CD14-positive monocyte (primary cell): Measurements from ENCODE around the gene APBA2. TPM values are rescaled to one million over a fixed set of nuclear protein-coding genes. Genes with fewer than 3 reads are reported as not detected.

ENCODE experiments used
- DNase-seq, 3 donors: peaks; one replicate each; pipeline ENCODE4 v3.0.0-alpha.2; 2011 to 2022
- H2AFZ ChIP-seq: 2 replicates; pipeline ENCODE4 v1.6.0; 2012; ENCODE audit warnings: mild to moderate bottlenecking, low read depth, low read length, inconsistent platforms; ENCODE audit not compliant: insufficient read depth, poor library complexity, severe bottlenecking
- H3K27ac ChIP-seq, 2 donors: 1 replicate in 1 of 2; 2 replicates in 1 of 2; pipeline ENCODE4 v1.5.1; 2012 to 2013; ENCODE audit warnings: low read length in 2 of 2, control low read depth in 1 of 2, inconsistent platforms in 1 of 2, low read depth in 1 of 2, mild to moderate bottlenecking in 1 of 2
- H3K27me3 ChIP-seq, 2 donors: one replicate each; pipeline versions ENCODE4 v1.6.0 to v1.6.1; 2011 to 2013; ENCODE audit warnings: low read length in 2 of 2; ENCODE audit not compliant: control insufficient read depth in 2 of 2, insufficient read depth in 2 of 2
- H3K36me3 ChIP-seq, 2 donors: replicated peaks in 1 of 2; 1 replicate in 1 of 2; 2 replicates in 1 of 2; pipeline versions ENCODE4 v1.5.1 to v1.6.1; 2012 to 2013; ENCODE audit warnings: low read length in 2 of 2, control low read depth in 1 of 2, inconsistent platforms in 1 of 2, mild to moderate bottlenecking in 1 of 2; ENCODE audit not compliant: insufficient read depth in 2 of 2, control insufficient read depth in 1 of 2
- H3K4me1 ChIP-seq, 2 donors: 1 replicate in 1 of 2; 2 replicates in 1 of 2; pipeline versions ENCODE4 v1.5.1 to v1.6.1; 2012 to 2013; ENCODE audit warnings: low read length in 2 of 2, control low read depth in 1 of 2, inconsistent platforms in 1 of 2, mild to moderate bottlenecking in 1 of 2, moderate library complexity in 1 of 2; ENCODE audit not compliant: insufficient read depth in 2 of 2, control insufficient read depth in 1 of 2
- H3K4me2 ChIP-seq: replicated peaks from 2 replicates; pipeline ENCODE3; 2012; ENCODE audit warnings: low read length, moderate library complexity, mild to moderate bottlenecking; ENCODE audit not compliant: poor library complexity, severe bottlenecking; ENCODE audit errors: extremely low read depth
- H3K4me3 ChIP-seq, 3 experiments: fragments of 200-600 bp in 1 of 3; sonication (generic) in 1 of 3; replicated peaks in 1 of 3; 1 replicate in 2 of 3; 2 replicates in 1 of 3; pipeline ENCODE4 v1.5.1; 2011 to 2013; ENCODE audit warnings: low read length in 3 of 3, mild to moderate bottlenecking in 3 of 3, control low read depth in 2 of 3, low read depth in 2 of 3, inconsistent platforms in 1 of 3, moderate library complexity in 1 of 3
- H3K79me2 ChIP-seq: 2 replicates; pipeline ENCODE4 v1.6.0; 2012; ENCODE audit warnings: mild to moderate bottlenecking, control low read depth, inconsistent platforms, low read length, moderate library complexity; ENCODE audit not compliant: insufficient read depth
- H3K9ac ChIP-seq: 2 replicates; pipeline ENCODE4 v1.6.0; 2017; ENCODE audit warnings: low read length, mild to moderate bottlenecking; ENCODE audit not compliant: insufficient read depth, poor library complexity, severe bottlenecking
- H3K9me3 ChIP-seq, 2 donors: replicated peaks in 1 of 2; 1 replicate in 1 of 2; 2 replicates in 1 of 2; pipeline versions ENCODE4 v1.5.1 to v1.6.1; 2012 to 2013; ENCODE audit warnings: low read length in 2 of 2, control low read depth in 1 of 2; ENCODE audit not compliant: control insufficient read depth in 1 of 2, insufficient read depth in 1 of 2
- H4K20me1 ChIP-seq: 2 replicates; pipeline ENCODE4 v1.6.0; 2012; ENCODE audit warnings: mild to moderate bottlenecking, low read length, control low read depth, moderate library complexity; ENCODE audit not compliant: insufficient read depth
- H3K27ac Mint-ChIP-seq, 7 donors: one replicate each; pipeline ENCODE4 v1.8.0; 2020; ENCODE audit warnings: mild to moderate bottlenecking in 7 of 7, mixed read lengths in 7 of 7, moderate library complexity in 6 of 7, inconsistent platforms in 2 of 7
- H3K27me3 Mint-ChIP-seq, 3 donors: one replicate each; pipeline ENCODE4 v1.8.0; 2021 to 2022; ENCODE audit warnings: low read depth in 3 of 3, mild to moderate bottlenecking in 3 of 3, mixed read lengths in 3 of 3, moderate library complexity in 3 of 3, inconsistent platforms in 1 of 3
- H3K36me3 Mint-ChIP-seq, 2 donors: one replicate each; pipeline ENCODE4 v1.8.0; 2020; ENCODE audit warnings: mixed read lengths in 2 of 2, inconsistent platforms in 1 of 2, mild to moderate bottlenecking in 1 of 2
- H3K4me1 Mint-ChIP-seq: one replicate; pipeline ENCODE4 v1.8.0; 2020; ENCODE audit warnings: mild to moderate bottlenecking, mixed read lengths
- H3K4me3 Mint-ChIP-seq, 2 donors: one replicate each; pipeline ENCODE4 v1.8.0; 2020; ENCODE audit warnings: mild to moderate bottlenecking in 2 of 2, mixed read lengths in 2 of 2, moderate library complexity in 1 of 2
- H3K9me3 Mint-ChIP-seq, 7 donors: one replicate each; pipeline ENCODE4 v1.8.0; 2020 to 2022; ENCODE audit warnings: mixed read lengths in 7 of 7, mild to moderate bottlenecking in 6 of 7, moderate library complexity in 6 of 7, inconsistent platforms in 2 of 7
- WGBS: methylation state at CpG from one replicate; pipeline ENCODE4 v1.1.5; 2013; ENCODE audit warnings: missing lambda C conversion rate; ENCODE audit not compliant: insufficient coverage; 5-methylcytosine and 5-hydroxymethylcytosine counted together
- intact Hi-C, 2 donors: fragments of 100-400 bp; cut with micrococcal nuclease; formaldehyde crosslinking; loops; one replicate each; pipeline versions ENCODE4 v1.15.0 to v1.15.1; 2023
- polyA plus RNA-seq, 3 donors: library from polyadenylated mRNA; depleted of rRNA in 1 of 3; unstranded in 2 of 3; stranded (reverse) in 1 of 3; fragments of 300-500 nt in 2 of 3; fragments of >200 nt in 1 of 3; fragmentation: Illumina TruSeq in 2 of 3; gene quantifications; 1 replicate in 2 of 3; 2 replicates in 1 of 3; pipeline ENCODE4 v1.2.3, GENCODE V29; 2012 to 2021
- TF ChIP-seq, protein P1 (sequence below): fragments of 200-600 bp; IDR thresholded peaks from one replicate; pipeline ENCODE4 v1.8.0; 2022; ENCODE audit warnings: antibody characterized with exemption, mild to moderate bottlenecking

APBA2 gene
- polyA plus RNA-seq, 3 donors = 0.30 TPM; not detected in 2

DNA sequence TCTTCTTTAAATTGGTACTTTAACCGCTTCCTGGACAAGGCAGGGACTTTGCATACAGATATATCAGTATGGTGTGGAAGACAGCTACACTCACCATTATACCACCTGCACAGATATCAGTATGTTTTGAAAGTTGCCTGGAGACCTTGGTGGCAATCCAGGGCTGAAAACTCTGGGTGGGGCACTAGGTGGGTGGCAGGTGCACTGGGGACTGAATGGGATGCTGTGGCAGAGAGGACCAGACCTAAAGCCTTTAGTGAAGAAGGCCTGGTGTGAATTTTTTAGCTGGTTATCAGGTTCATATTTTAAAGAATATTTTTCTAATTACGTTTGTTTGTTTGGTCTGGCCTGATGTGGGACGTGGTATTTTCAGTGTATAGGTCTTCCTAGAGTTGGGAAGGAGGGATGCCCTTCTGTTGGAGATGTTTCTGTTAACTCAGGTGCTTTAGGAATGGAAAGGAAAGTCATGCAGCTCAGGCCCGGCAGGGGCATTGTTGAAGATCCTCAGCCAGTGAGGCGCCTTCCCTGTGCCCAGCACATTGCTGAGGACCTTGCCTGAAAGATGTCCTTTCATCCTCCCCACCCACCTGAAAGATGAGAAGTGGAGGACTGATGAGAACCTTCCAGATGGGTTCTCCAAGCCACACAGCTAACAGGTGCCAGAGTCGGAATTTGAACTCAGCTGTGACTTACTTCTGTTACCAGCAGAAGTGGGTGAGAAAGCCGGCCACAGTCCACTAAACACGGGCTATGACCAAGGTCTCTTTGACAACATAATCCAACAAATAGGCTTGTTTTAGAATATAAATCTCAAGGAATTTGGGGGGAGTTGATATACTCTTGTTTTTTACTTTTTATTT lies 77.3 kb downstream of the APBA2 start:
- Histone ChIP-seq H3K4me2 (no peak overlapping the region), H3K4me3 (no peak overlapping the region), H3K27me3 (no peaks in the 10 kb centered on the region), H3K4me1 (no peaks in the 10 kb centered on the region), H3K9ac (no peak overlapping the region), H4K20me1 (no peaks in the 10 kb centered on the region), H2AFZ (no peak overlapping the region), H3K36me3 (no peaks in the 10 kb centered on the region), H3K9me3 (no peaks in the 10 kb centered on the region), H3K79me2 (no peaks in the 10 kb centered on the region), H3K27ac (no peak overlapping the region)
- DNase-seq = no peak
- H3K27me3 Mint-ChIP-seq = peaks cover 5 to 18% (median 8%) of the 10 kb centered on the region in 3 donors
- TF ChIP-seq, protein P1, sequence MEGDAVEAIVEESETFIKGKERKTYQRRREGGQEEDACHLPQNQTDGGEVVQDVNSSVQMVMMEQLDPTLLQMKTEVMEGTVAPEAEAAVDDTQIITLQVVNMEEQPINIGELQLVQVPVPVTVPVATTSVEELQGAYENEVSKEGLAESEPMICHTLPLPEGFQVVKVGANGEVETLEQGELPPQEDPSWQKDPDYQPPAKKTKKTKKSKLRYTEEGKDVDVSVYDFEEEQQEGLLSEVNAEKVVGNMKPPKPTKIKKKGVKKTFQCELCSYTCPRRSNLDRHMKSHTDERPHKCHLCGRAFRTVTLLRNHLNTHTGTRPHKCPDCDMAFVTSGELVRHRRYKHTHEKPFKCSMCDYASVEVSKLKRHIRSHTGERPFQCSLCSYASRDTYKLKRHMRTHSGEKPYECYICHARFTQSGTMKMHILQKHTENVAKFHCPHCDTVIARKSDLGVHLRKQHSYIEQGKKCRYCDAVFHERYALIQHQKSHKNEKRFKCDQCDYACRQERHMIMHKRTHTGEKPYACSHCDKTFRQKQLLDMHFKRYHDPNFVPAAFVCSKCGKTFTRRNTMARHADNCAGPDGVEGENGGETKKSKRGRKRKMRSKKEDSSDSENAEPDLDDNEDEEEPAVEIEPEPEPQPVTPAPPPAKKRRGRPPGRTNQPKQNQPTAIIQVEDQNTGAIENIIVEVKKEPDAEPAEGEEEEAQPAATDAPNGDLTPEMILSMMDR = no peak
- 100% methylated on average over 1 of the region's 8 CpGs for WGBS
- no peaks in the 10 kb centered on the region for H3K36me3 Mint-ChIP-seq
- intact Hi-C loops = no loop called here
- no peaks in the 10 kb centered on the region for H3K4me1 Mint-ChIP-seq
- H3K27ac Mint-ChIP-seq = no peak overlapping the region
- H3K9me3 Mint-ChIP-seq = no peaks in the 10 kb centered on the region
- no peak overlapping the region for H3K4me3 Mint-ChIP-seq

DNA sequence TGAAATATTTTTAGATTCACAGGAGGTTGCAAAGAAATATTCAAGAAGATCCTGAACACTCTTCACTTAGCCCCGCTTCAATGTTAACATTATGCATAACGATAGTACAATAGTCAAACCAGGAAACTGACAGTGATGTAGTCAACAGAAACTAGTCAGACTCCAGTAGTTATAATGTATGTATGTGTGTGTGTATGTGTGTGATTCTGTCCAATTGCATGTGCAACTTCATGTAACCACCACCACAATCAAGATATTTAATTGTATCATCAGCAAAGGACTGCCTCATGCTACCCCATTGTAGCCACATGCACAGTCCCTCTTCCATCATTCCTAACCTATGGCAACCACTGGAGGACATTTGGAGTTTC lies 77.9 kb downstream of the APBA2 start:
- H3K4me1 Mint-ChIP-seq = no peaks in the 10 kb centered on the region
- H3K4me2 ChIP-seq = no peak overlapping the region
- H3K27me3 Mint-ChIP-seq = peaks cover 5 to 20% (median 8%) of the 10 kb centered on the region in 3 donors
- H3K9me3 Mint-ChIP-seq = no peaks in the 10 kb centered on the region
- H3K79me2 ChIP-seq = no peaks in the 10 kb centered on the region
- no peaks in the 10 kb centered on the region for H3K9me3 ChIP-seq
- no peaks in the 10 kb centered on the region for H3K36me3 Mint-ChIP-seq
- no CpG with 5 or more reads among the region's 2 CpGs for WGBS
- no peak for DNase-seq
- H3K27ac Mint-ChIP-seq = no peak overlapping the region
- H3K27me3 ChIP-seq = no peaks in the 10 kb centered on the region
- intact Hi-C loops = no loop called here
- H2AFZ ChIP-seq = no peak overlapping the region
- no peak overlapping the region for H3K27ac ChIP-seq
- H4K20me1 ChIP-seq = no peaks in the 10 kb centered on the region
- H3K4me3 Mint-ChIP-seq = no peak overlapping the region
- no peak overlapping the region for H3K4me3 ChIP-seq
- H3K4me1 ChIP-seq = no peaks in the 10 kb centered on the region
- H3K9ac ChIP-seq = no peak overlapping the region
- TF ChIP-seq, protein P1 = no peak
- H3K36me3 ChIP-seq = no peaks in the 10 kb centered on the region
